ENCODE measurements around the gene GLIS1. TPM values are rescaled to one million over a fixed set of nuclear protein-coding genes. Genes with fewer than 3 reads are reported as not detected.

Gene GLIS1
- total and polyA plus RNA-seq, 2 experiments from 2014 or later = 0.22 to 0.61 TPM

DNA sequence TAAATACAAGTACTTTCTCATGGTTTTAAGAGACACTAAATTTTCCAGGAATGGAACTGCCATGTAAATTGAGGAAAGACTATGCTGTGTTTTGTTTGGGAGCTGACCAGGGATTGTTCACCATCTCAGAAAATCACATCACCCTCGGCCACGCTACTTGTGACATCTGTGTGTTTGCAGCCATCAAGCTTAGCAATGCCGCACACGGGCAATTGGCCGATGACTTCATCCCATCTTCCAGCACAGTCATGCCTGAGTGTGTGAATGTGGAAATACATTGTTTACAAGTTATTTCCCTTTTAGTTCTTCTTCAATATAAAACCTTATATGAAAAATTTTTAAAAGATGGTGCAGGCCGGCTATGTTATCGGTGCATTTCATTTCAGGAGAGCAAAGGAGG lies 121.6 kb downstream of the GLIS1 start:
- no peak overlapping the region for H3K4me2 ChIP-seq (ENCODE audit: unreplicated experiment)
- no peak overlapping the region for H3K4me3 ChIP-seq
- no peaks in the 10 kb centered on the region for H3K4me1 ChIP-seq (ENCODE audit: insufficient read depth)
- no peaks in the 10 kb centered on the region for H3K79me2 ChIP-seq (ENCODE audit: insufficient read depth)
- no peak overlapping the region for H3K9ac ChIP-seq
- TF ChIP-seq EZH2phosphoT487 (IDR thresholded peaks at IDR 0.05; ENCODE audit: insufficient read depth, low read depth) (no peak), EZH2 (IDR thresholded peaks at IDR 0.05; ENCODE audit: insufficient read depth, poor library complexity, severe bottlenecking) (no peak)
- no peaks in the 10 kb centered on the region for H3K27me3 ChIP-seq (replicated peaks; ENCODE audit: insufficient read depth)
- H3K9me2 ChIP-seq (ENCODE audit: insufficient read depth) = no peaks in the 10 kb centered on the region
- DNase-seq = peak; percentile 43
- H4K20me1 ChIP-seq (ENCODE audit: insufficient read depth) = no peaks in the 10 kb centered on the region
- H3K36me3 ChIP-seq (ENCODE audit: low read depth) = no peaks in the 10 kb centered on the region
- H2AFZ ChIP-seq = no peak overlapping the region
- no peaks in the 10 kb centered on the region for H3F3A ChIP-seq (ENCODE audit: insufficient read depth)
- WGBS, 2 experiments (ENCODE audit: low coverage in 1 of 2, low lambda C conversion rate in 2 of 2, missing lambda C conversion rate in 2 of 2) = 84 to 89% methylated on average over 7 of the region's 7 CpGs
- no peak overlapping the region for H3K27ac ChIP-seq
- in situ Hi-C loops (cut with MboI) = no loop called here
- no peaks in the 10 kb centered on the region for H3K9me3 ChIP-seq (ENCODE audit: low read depth)

DNA sequence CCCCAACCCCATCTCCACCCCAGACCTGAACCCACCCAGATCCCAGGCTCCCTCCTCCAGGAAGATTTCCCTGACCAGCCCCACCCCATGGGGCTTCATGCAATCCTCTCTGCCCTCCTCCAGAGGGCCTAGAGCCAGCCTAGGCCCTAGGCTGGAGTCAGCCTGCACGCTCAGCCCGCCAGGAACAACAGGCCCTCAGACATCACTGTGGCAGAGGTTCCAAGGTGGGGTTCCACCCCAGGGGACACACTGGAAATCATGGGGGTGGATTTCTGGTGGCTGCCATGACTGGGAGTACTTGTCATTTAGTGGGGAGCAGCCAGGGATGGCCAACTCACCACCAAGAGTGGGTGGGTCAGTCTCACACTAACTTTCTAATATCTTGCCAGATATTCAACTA lies 122.0 kb downstream of the GLIS1 start:
- H3K27ac ChIP-seq = no peak overlapping the region
- H3F3A ChIP-seq (ENCODE audit: insufficient read depth) = no peaks in the 10 kb centered on the region
- no peaks in the 10 kb centered on the region for H3K4me1 ChIP-seq (ENCODE audit: insufficient read depth)
- TF ChIP-seq EZH2phosphoT487 (IDR thresholded peaks at IDR 0.05; ENCODE audit: insufficient read depth, low read depth) (no peak), EZH2 (IDR thresholded peaks at IDR 0.05; ENCODE audit: insufficient read depth, poor library complexity, severe bottlenecking) (no peak)
- no peak overlapping the region for H3K4me2 ChIP-seq (ENCODE audit: unreplicated experiment)
- no peaks in the 10 kb centered on the region for H3K9me2 ChIP-seq (ENCODE audit: insufficient read depth)
- H4K20me1 ChIP-seq (ENCODE audit: insufficient read depth) = no peaks in the 10 kb centered on the region
- no peak overlapping the region for H3K9ac ChIP-seq
- 88 to 90% methylated on average over 2 of the region's 2 CpGs for WGBS, 2 experiments (ENCODE audit: low coverage in 1 of 2, low lambda C conversion rate in 2 of 2, missing lambda C conversion rate in 2 of 2)
- H3K4me3 ChIP-seq = no peak overlapping the region
- H3K79me2 ChIP-seq (ENCODE audit: insufficient read depth) = no peaks in the 10 kb centered on the region
- H2AFZ ChIP-seq = no peak overlapping the region
- no peaks in the 10 kb centered on the region for H3K27me3 ChIP-seq (replicated peaks; ENCODE audit: insufficient read depth)
- H3K36me3 ChIP-seq (ENCODE audit: low read depth) = no peaks in the 10 kb centered on the region
- DNase-seq = peak; percentile 13
- in situ Hi-C loops (cut with MboI) = no loop called here
- H3K9me3 ChIP-seq (ENCODE audit: low read depth) = no peaks in the 10 kb centered on the region

DNA sequence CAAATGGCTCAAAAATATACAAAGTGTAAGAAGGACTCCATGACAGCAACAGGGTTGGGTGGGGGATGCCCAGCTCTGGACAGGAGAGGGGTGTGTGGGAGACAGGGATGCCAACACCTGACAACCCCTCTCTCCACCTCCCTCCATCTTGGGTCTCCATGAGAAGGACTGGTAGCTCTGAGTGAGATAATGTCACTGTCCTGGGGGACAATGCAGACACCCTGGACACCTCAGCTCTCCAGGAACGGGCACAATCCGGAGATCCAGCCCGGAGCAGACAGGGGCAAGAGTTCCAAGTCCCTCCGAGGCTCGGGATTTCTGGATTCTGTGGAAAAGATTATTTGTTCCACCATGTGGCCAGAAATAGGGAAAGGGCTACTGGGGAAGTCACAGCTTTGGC lies 122.5 kb downstream of the GLIS1 start:
- Histone ChIP-seq H3F3A (ENCODE audit: insufficient read depth) (no peaks in the 10 kb centered on the region), H3K79me2 (ENCODE audit: insufficient read depth) (no peaks in the 10 kb centered on the region), H3K9me2 (ENCODE audit: insufficient read depth) (no peaks in the 10 kb centered on the region), H3K4me1 (ENCODE audit: insufficient read depth) (no peaks in the 10 kb centered on the region), H4K20me1 (ENCODE audit: insufficient read depth) (no peaks in the 10 kb centered on the region), H3K4me3 (no peak overlapping the region), H3K36me3 (ENCODE audit: low read depth) (no peaks in the 10 kb centered on the region), H3K9me3 (ENCODE audit: low read depth) (no peaks in the 10 kb centered on the region), H2AFZ (no peak overlapping the region), H3K9ac (no peak overlapping the region), H3K27ac (no peak overlapping the region), H3K27me3 (replicated peaks; ENCODE audit: insufficient read depth) (no peaks in the 10 kb centered on the region), H3K4me2 (ENCODE audit: unreplicated experiment) (no peak overlapping the region)
- in situ Hi-C loops (cut with MboI) = no loop called here
- TF ChIP-seq EZH2 (IDR thresholded peaks at IDR 0.05; ENCODE audit: insufficient read depth, poor library complexity, severe bottlenecking) (no peak), EZH2phosphoT487 (IDR thresholded peaks at IDR 0.05; ENCODE audit: insufficient read depth, low read depth) (no peak)
- 88 to 89% methylated on average over 5 of the region's 5 CpGs for WGBS, 2 experiments (ENCODE audit: low coverage in 1 of 2, low lambda C conversion rate in 2 of 2, missing lambda C conversion rate in 2 of 2)
- no peak for DNase-seq

DNA sequence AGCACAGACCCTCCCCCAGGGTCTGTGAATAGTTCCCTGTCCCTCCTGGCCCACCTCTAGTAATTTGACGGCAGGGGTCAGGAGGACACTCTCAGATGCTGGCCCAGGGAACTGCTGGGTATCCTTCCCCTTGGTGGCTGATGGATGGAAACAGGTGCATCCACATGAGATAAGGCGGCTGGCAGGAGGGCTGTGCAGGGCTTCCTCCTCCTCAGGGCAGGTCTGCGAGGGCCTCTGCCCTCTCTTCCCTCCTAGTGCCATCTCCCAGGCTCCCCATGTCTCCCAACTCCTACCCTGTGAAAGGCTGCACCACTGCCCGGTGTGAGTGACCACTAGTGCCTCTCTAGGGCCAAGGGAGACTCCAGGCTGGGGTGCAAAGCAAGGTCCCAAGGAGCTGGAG lies 123.9 kb downstream of the GLIS1 start:
- TF ChIP-seq EZH2 (IDR thresholded peaks at IDR 0.05; ENCODE audit: insufficient read depth, poor library complexity, severe bottlenecking) = no peak
- no peak for TF ChIP-seq EZH2phosphoT487 (IDR thresholded peaks at IDR 0.05; ENCODE audit: insufficient read depth, low read depth)
- WGBS, 2 experiments (ENCODE audit: low coverage in 1 of 2, low lambda C conversion rate in 2 of 2, missing lambda C conversion rate in 2 of 2) = 61 to 74% methylated on average over 4 of the region's 4 CpGs
- in situ Hi-C loops (cut with MboI) = no loop called here

More for the DNA sequence above, 123.9 kb downstream of the GLIS1 start:
- H3K4me2 ChIP-seq (ENCODE audit: unreplicated experiment) = no peak overlapping the region
- H3K27ac ChIP-seq = no peak overlapping the region
- no peak overlapping the region for H3K4me3 ChIP-seq
- no peaks in the 10 kb centered on the region for H3K36me3 ChIP-seq (ENCODE audit: low read depth)
- H3K27me3 ChIP-seq (replicated peaks; ENCODE audit: insufficient read depth) = no peaks in the 10 kb centered on the region
- H3K9me3 ChIP-seq (ENCODE audit: low read depth) = no peaks in the 10 kb centered on the region
- H3K9me2 ChIP-seq (ENCODE audit: insufficient read depth) = no peaks in the 10 kb centered on the region
- H3K79me2 ChIP-seq (ENCODE audit: insufficient read depth) = no peaks in the 10 kb centered on the region
- no peak overlapping the region for H2AFZ ChIP-seq
- no peaks in the 10 kb centered on the region for H4K20me1 ChIP-seq (ENCODE audit: insufficient read depth)
- H3K4me1 ChIP-seq (ENCODE audit: insufficient read depth) = no peaks in the 10 kb centered on the region
- no peak for DNase-seq
- H3K9ac ChIP-seq = no peak overlapping the region
- no peaks in the 10 kb centered on the region for H3F3A ChIP-seq (ENCODE audit: insufficient read depth)

All from GM23248 (cell line).